Type B pancreatic cell (in vitro differentiated cells): ENCODE measurements around the gene RCHY1. TPM values are rescaled to one million over a fixed set of nuclear protein-coding genes. Genes with fewer than 3 reads are reported as not detected.
"Not testable (repeated sequence)": the region's sequence is repeated elsewhere in the genome, so short reads cannot be mapped to it uniquely, and the experiment has no call there.

ENCODE experiments used
- DNase-seq: peaks from one replicate; pipeline ENCODE4 v3.0.0; 2021; ENCODE audit warnings: mixed read lengths; ENCODE audit not compliant: unreplicated experiment; ENCODE audit errors: extremely low spot score
- H3K27ac Mint-ChIP-seq: 2 replicates; pipeline ENCODE4 v1.8.0; 2021; ENCODE audit warnings: mild to moderate bottlenecking, mixed read lengths
- H3K27me3 Mint-ChIP-seq: 2 replicates; pipeline ENCODE4 v1.8.0; 2021; ENCODE audit warnings: mixed read lengths
- H3K36me3 Mint-ChIP-seq: 2 replicates; pipeline ENCODE4 v1.8.0; 2021; ENCODE audit warnings: mixed read lengths
- H3K4me1 Mint-ChIP-seq: one replicate; pipeline ENCODE4 v1.8.0; 2021; ENCODE audit warnings: mixed read lengths; ENCODE audit not compliant: unreplicated experiment
- H3K4me3 Mint-ChIP-seq: 2 replicates; pipeline ENCODE4 v1.8.0; 2021; ENCODE audit warnings: mild to moderate bottlenecking, mixed read lengths
- H3K9me3 Mint-ChIP-seq: 2 replicates; pipeline ENCODE4 v1.8.0; 2021; ENCODE audit warnings: mixed read lengths
- CTCF ChIP-seq: fragments of 200-600 bp; sonication (generic); conservative IDR thresholded peaks from 2 replicates; pipeline ENCODE4 v1.5.0; 2021; ENCODE audit warnings: antibody characterized with exemption, mild to moderate bottlenecking
- total RNA-seq: library from RNA; stranded (reverse); gene quantifications from 2 replicates; pipeline ENCODE4 v1.2.1, GENCODE V29; 2021; ENCODE audit warnings: low replicate concordance

RCHY1 gene
- total RNA-seq, 1 donor from 2014 or later, result 35.4 TPM

DNA sequence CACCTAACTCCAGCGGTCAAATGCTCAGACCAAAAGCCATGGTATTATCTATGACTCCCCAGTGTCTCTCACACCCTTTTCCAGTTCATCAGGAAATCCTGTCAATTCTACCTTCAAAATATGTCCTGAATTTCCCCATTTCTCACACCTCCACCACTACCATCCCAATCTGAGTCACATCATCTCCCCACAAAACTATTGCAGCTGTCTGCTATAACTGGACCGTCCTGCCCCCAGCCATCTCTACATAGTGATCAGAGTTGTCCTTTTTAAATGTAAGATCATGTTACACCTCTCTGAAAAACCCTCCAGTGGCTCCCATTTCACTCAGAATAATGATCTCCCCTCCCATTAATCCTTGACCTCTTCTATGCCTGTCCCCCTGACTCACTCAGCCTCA, 34.8 kb upstream of the RCHY1 start:
- H3K9me3 Mint-ChIP-seq, result peaks cover 5% of the 10 kb centered on the region
- peaks cover 6% of the 10 kb centered on the region for H3K4me1 Mint-ChIP-seq
- DNase-seq, result no peak
- no peak overlapping the region for H3K27ac Mint-ChIP-seq
- no peaks in the 10 kb centered on the region for H3K36me3 Mint-ChIP-seq
- no peaks in the 10 kb centered on the region for H3K27me3 Mint-ChIP-seq
- no peak overlapping the region for H3K4me3 Mint-ChIP-seq
- no peak for TF ChIP-seq CTCF

- Mint-ChIP-seq H3K4me1 (peaks cover 6% of the 10 kb centered on the region), H3K36me3 (no peaks in the 10 kb centered on the region), H3K27me3 (no peaks in the 10 kb centered on the region), H3K4me3 (no peak overlapping the region), H3K27ac (no peak overlapping the region), H3K9me3 (peaks cover 5% of the 10 kb centered on the region)
- no peak for DNase-seq
- no peak for TF ChIP-seq CTCF
Measured at GRCh38 chr4:75547647-75548387, 33.6 kb upstream of the RCHY1 start.

DNA sequence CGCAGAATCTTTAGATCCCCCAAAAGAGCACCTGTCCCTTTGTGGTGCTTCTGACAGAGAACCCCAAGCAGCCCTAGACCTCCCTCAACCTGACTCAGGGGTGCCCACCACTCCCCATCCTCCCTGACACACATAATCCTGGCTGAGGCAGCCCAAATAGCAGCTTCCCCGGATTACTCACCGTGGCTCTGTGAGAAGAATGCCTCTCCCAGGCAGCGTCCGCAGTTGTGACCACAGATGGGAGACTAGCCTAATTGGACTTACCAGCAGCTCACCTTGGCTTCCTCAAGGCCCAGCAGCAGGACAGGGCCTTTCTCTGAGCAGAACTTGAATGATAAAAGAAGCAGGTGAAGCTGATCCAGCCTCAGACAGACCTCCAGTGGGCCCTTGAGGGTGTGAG, 31.3 kb upstream of the RCHY1 start:
- TF ChIP-seq CTCF, result no peak
- H3K4me1 Mint-ChIP-seq, result peaks cover 6% of the 10 kb centered on the region
- H3K27ac Mint-ChIP-seq, result no peak overlapping the region

GRCh38 chr4:75544870-75545269, 30.7 kb upstream of the RCHY1 start:
- no peak for DNase-seq
- Mint-ChIP-seq H3K4me3 (no peak overlapping the region), H3K36me3 (no peaks in the 10 kb centered on the region), H3K27me3 (no peaks in the 10 kb centered on the region), H3K27ac (no peak overlapping the region), H3K4me1 (peaks cover 6% of the 10 kb centered on the region), H3K9me3 (peaks cover 5% of the 10 kb centered on the region)
- no peak for TF ChIP-seq CTCF

More for the DNA sequence above, 31.3 kb upstream of the RCHY1 start:
- DNase-seq, result no peak
- H3K36me3 Mint-ChIP-seq, result no peaks in the 10 kb centered on the region
- no peaks in the 10 kb centered on the region for H3K27me3 Mint-ChIP-seq
- H3K9me3 Mint-ChIP-seq, result peaks cover 5% of the 10 kb centered on the region
- no peak overlapping the region for H3K4me3 Mint-ChIP-seq

- H3K9me3 Mint-ChIP-seq, H3K36me3 Mint-ChIP-seq, H3K27me3 Mint-ChIP-seq, H3K4me1 Mint-ChIP-seq, H3K27ac Mint-ChIP-seq, DNase-seq, H3K4me3 Mint-ChIP-seq: not testable (repeated sequence)
Measured at GRCh38 chr4:75544220-75544619, 30.0 kb upstream of the RCHY1 start.

DNA sequence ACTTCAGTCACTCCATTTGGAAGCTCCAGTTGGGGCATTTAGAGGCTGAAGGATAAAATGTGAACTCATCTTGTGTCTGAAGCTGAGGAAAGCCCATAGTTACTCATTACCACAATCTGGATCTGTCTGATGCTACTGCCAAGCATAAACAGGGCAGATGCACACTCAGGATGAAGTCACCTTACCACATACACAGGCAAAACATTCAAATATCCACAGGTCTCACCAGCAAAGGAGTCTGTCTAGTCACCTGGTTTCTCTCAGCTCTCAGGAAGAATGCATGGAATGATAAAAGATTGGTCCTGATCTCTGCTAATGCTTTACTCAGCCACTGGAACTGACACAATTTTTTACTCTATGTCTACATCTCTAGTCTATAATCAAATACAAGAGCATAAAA, 28.6 kb upstream of the RCHY1 start:
- H3K9me3 Mint-ChIP-seq, result no peaks in the 10 kb centered on the region
- no peaks in the 10 kb centered on the region for H3K4me1 Mint-ChIP-seq
- H3K27me3 Mint-ChIP-seq, result no peaks in the 10 kb centered on the region
- TF ChIP-seq CTCF, result no peak
- no peak overlapping the region for H3K4me3 Mint-ChIP-seq
- DNase-seq, result no peak
- H3K36me3 Mint-ChIP-seq, result peaks cover 4% of the 10 kb centered on the region
- H3K27ac Mint-ChIP-seq, result no peak overlapping the region

DNA sequence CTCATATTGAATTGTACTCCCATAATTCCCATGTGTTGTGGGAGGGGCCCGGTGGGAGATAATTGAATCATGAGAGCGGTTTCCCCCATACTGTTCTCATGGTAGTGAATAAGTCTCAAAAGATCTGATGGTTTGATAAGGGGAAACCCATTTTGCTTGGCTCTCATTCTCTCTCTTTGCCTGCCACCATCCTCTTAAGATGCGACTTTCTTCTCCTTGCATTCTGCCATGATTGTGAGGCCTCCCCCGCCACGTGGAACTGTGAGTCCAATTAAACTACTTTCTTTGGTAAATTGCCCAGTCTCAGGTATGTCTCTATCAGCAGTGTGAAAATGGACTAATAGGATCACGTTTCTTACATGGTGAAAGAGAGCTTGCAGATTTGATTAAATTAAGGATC, 23.1 kb upstream of the RCHY1 start:
- H3K36me3 Mint-ChIP-seq, result peaks cover 15% of the 10 kb centered on the region
- DNase-seq, H3K27me3 Mint-ChIP-seq, H3K4me1 Mint-ChIP-seq, H3K9me3 Mint-ChIP-seq, H3K27ac Mint-ChIP-seq, H3K4me3 Mint-ChIP-seq: not testable (repeated sequence)

DNA sequence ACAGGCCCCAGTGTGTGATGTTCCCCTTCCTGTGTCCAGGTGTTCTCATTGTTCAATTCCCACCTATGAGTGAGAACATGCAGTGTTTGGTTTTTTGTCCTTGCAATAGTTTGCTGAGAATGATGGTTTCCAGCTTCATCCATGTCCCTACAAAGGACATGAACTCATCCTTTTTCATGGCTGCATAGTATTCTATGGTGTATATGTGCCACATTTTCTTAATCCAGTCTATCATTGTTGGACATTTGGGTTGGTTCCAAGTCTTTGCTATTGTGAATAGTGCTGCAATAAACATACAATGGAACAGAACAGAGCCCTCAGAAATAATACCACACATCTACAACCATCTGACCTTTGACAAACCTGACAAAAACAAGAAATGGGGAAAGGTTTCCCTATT, 19.7 kb upstream of the RCHY1 start:
- H3K4me1 Mint-ChIP-seq, H3K27ac Mint-ChIP-seq, H3K4me3 Mint-ChIP-seq, H3K27me3 Mint-ChIP-seq, DNase-seq: not testable (repeated sequence)
- peaks cover 41% of the 10 kb centered on the region for H3K36me3 Mint-ChIP-seq
- peaks cover 14% of the 10 kb centered on the region for H3K9me3 Mint-ChIP-seq

DNA sequence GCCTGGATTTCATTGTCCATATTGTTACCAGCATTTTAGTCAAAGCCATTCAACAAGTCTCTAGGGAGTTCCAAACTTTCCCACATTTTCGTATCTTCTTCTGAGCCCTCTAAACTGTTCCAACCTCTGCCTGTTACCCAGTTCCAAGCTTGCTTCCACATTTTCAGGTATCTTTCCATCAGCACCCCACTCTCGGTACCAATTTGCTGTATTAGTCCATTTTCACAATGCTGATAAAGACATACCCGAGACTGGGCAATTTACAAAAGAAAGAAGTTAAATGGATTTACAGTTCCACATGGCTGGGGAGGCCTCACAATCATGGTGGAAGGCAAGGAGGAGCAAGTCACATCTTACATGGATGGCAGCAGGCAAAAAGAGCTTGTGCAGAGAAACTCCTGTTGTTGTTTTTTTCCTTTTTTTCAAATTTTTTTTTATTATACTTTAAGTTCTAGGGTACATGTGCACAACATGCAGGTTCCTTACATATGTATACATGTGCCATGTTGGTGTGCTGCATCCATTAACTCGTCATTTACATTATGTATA, 19.2 kb upstream of the RCHY1 start:
- peaks cover 38% of the 10 kb centered on the region for H3K36me3 Mint-ChIP-seq
- H3K4me3 Mint-ChIP-seq, DNase-seq, H3K4me1 Mint-ChIP-seq, H3K27me3 Mint-ChIP-seq, H3K27ac Mint-ChIP-seq: not testable (repeated sequence)
- H3K9me3 Mint-ChIP-seq, result peaks cover 14% of the 10 kb centered on the region
